SK-N-MC (cell line): ENCODE data around the gene BAK1.

Experiments
- DNase-seq: peaks from one replicate; pipeline ENCODE4 v3.0.0-alpha.2; 2011; ENCODE audit warnings: low read depth, low spot score
- H3K27ac ChIP-seq: fragments of 200-600 bp; sonication (generic); 2 replicates; pipeline ENCODE4 v1.5.1; 2016; ENCODE audit warnings: mixed run types
- H3K36me3 ChIP-seq: fragments of 200-600 bp; sonication (generic); 2 replicates; pipeline ENCODE4 v1.6.1; 2017; ENCODE audit warnings: antibody characterized with exemption, low read length, mixed read lengths; ENCODE audit not compliant: insufficient read depth
- H3K4me3 ChIP-seq: fragments of 200-600 bp; sonication (generic); 2 replicates; pipeline ENCODE4 v1.5.1; 2016
- H3K9ac ChIP-seq: fragments of 200-600 bp; sonication (generic); 2 replicates; pipeline ENCODE4 v1.8.0; 2017; ENCODE audit warnings: mixed run types, mixed read lengths; ENCODE audit not compliant: insufficient read length
- H3K9me3 ChIP-seq: fragments of 200-600 bp; sonication (generic); 2 replicates; pipeline ENCODE4 v1.6.1; 2017; ENCODE audit warnings: low read depth, mild to moderate bottlenecking, antibody characterized with exemption, low read length, moderate library complexity, mixed read lengths
- EZH2 ChIP-seq: fragments of 200-600 bp; sonication (generic); IDR thresholded peaks from one replicate; pipeline ENCODE4 v1.6.1; 2017; ENCODE audit warnings: antibody characterized with exemption
- FOXP2 ChIP-seq: optimal IDR thresholded peaks from 2 replicates; pipeline ENCODE3; 2011; ENCODE audit warnings: mild to moderate bottlenecking, moderate library complexity; ENCODE audit not compliant: insufficient read depth; ENCODE audit errors: extremely low read length, control extremely low read depth
- POLR2AphosphoS5 ChIP-seq: IDR thresholded peaks from 2 replicates; pipeline ENCODE4 v1.6.1; 2012; ENCODE audit warnings: mild to moderate bottlenecking, low read depth, low read length, borderline replicate concordance

The BAK1 gene

GRCh38 chr6:33592280-33592594 is 12.2 kb upstream of the BAK1 start:
- TF ChIP-seq EZH2 (no peak), POLR2AphosphoS5 (no peak), FOXP2 (no peak)
- H3K9ac ChIP-seq: no peak overlapping the region
- no peak overlapping the region for H3K27ac ChIP-seq
- H3K4me3 ChIP-seq: no peak overlapping the region
- DNase-seq: no peak
- no peaks in the 10 kb centered on the region for H3K9me3 ChIP-seq
- H3K36me3 ChIP-seq: no peaks in the 10 kb centered on the region

- H3K36me3 ChIP-seq: no peaks in the 10 kb centered on the region
- H3K9me3 ChIP-seq: no peaks in the 10 kb centered on the region
- TF ChIP-seq FOXP2 (no peak), EZH2 (no peak), POLR2AphosphoS5 (no peak)
- H3K27ac ChIP-seq: no peak overlapping the region
- no peak for DNase-seq
- no peak overlapping the region for H3K9ac ChIP-seq
- no peak overlapping the region for H3K4me3 ChIP-seq
Observed at GRCh38 chr6:33591424-33592032, 11.5 kb upstream of the BAK1 start.

- Histone ChIP-seq H3K9me3 (no peaks in the 10 kb centered on the region), H3K4me3 (no peak overlapping the region), H3K9ac (no peak overlapping the region), H3K36me3 (no peaks in the 10 kb centered on the region), H3K27ac (no peak overlapping the region)
- DNase-seq: no peak
- no peak for TF ChIP-seq FOXP2
- no peak for TF ChIP-seq POLR2AphosphoS5
- TF ChIP-seq EZH2: no peak
Observed at GRCh38 chr6:33590531-33591198, 10.6 kb upstream of the BAK1 start.

GRCh38 chr6:33589731-33590530 is 9.9 kb upstream of the BAK1 start:
- H3K36me3 ChIP-seq: no peaks in the 10 kb centered on the region
- H3K27ac ChIP-seq: no peak overlapping the region
- TF ChIP-seq EZH2 (no peak), POLR2AphosphoS5 (no peak), FOXP2 (no peak)
- no peaks in the 10 kb centered on the region for H3K9me3 ChIP-seq
- no peak overlapping the region for H3K4me3 ChIP-seq
- no peak for DNase-seq
- H3K9ac ChIP-seq: no peak overlapping the region

- H3K27ac ChIP-seq: no peak overlapping the region
- no peaks in the 10 kb centered on the region for H3K36me3 ChIP-seq
- no peak overlapping the region for H3K4me3 ChIP-seq
Observed at GRCh38 chr6:33589392-33589730, 9.3 kb upstream of the BAK1 start.

GRCh38 chr6:33588894-33589293 is 8.8 kb upstream of the BAK1 start:
- H3K9me3 ChIP-seq: no peaks in the 10 kb centered on the region
- no peak overlapping the region for H3K27ac ChIP-seq
- no peak for DNase-seq
- H3K9ac ChIP-seq: no peak overlapping the region
- no peak overlapping the region for H3K4me3 ChIP-seq
- no peaks in the 10 kb centered on the region for H3K36me3 ChIP-seq
- no peak for TF ChIP-seq EZH2
- no peak for TF ChIP-seq FOXP2
- no peak for TF ChIP-seq POLR2AphosphoS5

More at GRCh38 chr6:33589392-33589730, 9.3 kb upstream of the BAK1 start:
- no peak for TF ChIP-seq FOXP2
- TF ChIP-seq EZH2: no peak
- no peak for TF ChIP-seq POLR2AphosphoS5
- no peak for DNase-seq
- Histone ChIP-seq H3K9me3 (no peaks in the 10 kb centered on the region), H3K9ac (no peak overlapping the region)

- Histone ChIP-seq H3K36me3 (no peaks in the 10 kb centered on the region), H3K27ac (no peak overlapping the region), H3K4me3 (no peak overlapping the region), H3K9me3 (no peaks in the 10 kb centered on the region), H3K9ac (no peak overlapping the region)
- TF ChIP-seq POLR2AphosphoS5 (no peak), FOXP2 (no peak), EZH2 (no peak)
- DNase-seq: no peak
Observed at GRCh38 chr6:33587529-33587928, 7.5 kb upstream of the BAK1 start.

- Histone ChIP-seq H3K36me3 (no peaks in the 10 kb centered on the region), H3K9ac (no peak overlapping the region), H3K4me3 (no peak overlapping the region), H3K27ac (no peak overlapping the region), H3K9me3 (no peaks in the 10 kb centered on the region)
- DNase-seq: no peak
- no peak for TF ChIP-seq FOXP2
- no peak for TF ChIP-seq EZH2
- no peak for TF ChIP-seq POLR2AphosphoS5
Observed at GRCh38 chr6:33586108-33586640, 6.1 kb upstream of the BAK1 start.
